Kidney (tissue), 14 donors: ENCODE results near the gene CCDC27. TPM values are rescaled to one million over a fixed set of nuclear protein-coding genes. Genes with fewer than 3 reads are reported as not detected.
"Not testable (repeated sequence)": the region's sequence is repeated elsewhere in the genome, so short reads cannot be mapped to it uniquely, and the experiment has no call there.

Experiments
- DNase-seq, 5 donors: peaks; one replicate each; pipeline ENCODE4 v3.0.0-alpha.2; 2013 to 2020
- FAIRE-seq: peaks from 2 replicates; lab custom pipeline; 2012; peaks lifted over from hg19 to GRCh38; lab: Jason Lieb, UNC
- H3K27ac ChIP-seq, 2 donors: one replicate each; pipeline ENCODE4 v1.7.0; 2013; ENCODE audit warnings: low read depth in 2 of 2, low read length in 2 of 2, inconsistent platforms in 1 of 2
- H3K27me3 ChIP-seq: one replicate; pipeline ENCODE4 v1.7.1; 2013; ENCODE audit warnings: low read length, inconsistent platforms; ENCODE audit not compliant: control insufficient read depth, insufficient read depth
- H3K36me3 ChIP-seq, 3 donors: one replicate each; pipeline versions ENCODE4 v1.7.0 to v1.7.1; 2013; ENCODE audit warnings: low read length in 3 of 3, control low read depth in 1 of 3, inconsistent platforms in 1 of 3; ENCODE audit not compliant: insufficient read depth in 3 of 3, control insufficient read depth in 2 of 3
- H3K4me1 ChIP-seq, 3 donors: one replicate each; pipeline versions ENCODE4 v1.7.0 to v1.7.1; 2013; ENCODE audit warnings: low read length in 3 of 3, inconsistent platforms in 1 of 3, low read depth in 1 of 3; ENCODE audit not compliant: control insufficient read depth in 2 of 3, insufficient read depth in 2 of 3
- H3K4me3 ChIP-seq, 3 donors: one replicate each; pipeline versions ENCODE4 v1.7.0 to v1.8.1; 2013; ENCODE audit warnings: low read length in 3 of 3, control low read depth in 1 of 3, inconsistent platforms in 1 of 3
- H3K9ac ChIP-seq, 3 donors: one replicate each; pipeline versions ENCODE4 v1.7.0 to v1.7.1; 2013; ENCODE audit warnings: low read length in 3 of 3, control low read depth in 1 of 3, inconsistent platforms in 1 of 3
- H3K9me3 ChIP-seq, 3 donors: one replicate each; pipeline versions ENCODE4 v1.7.0 to v1.7.1; 2013; ENCODE audit warnings: low read length in 3 of 3, control low read depth in 1 of 3, inconsistent platforms in 1 of 3; ENCODE audit not compliant: control insufficient read depth in 2 of 3, insufficient read depth in 1 of 3
- intact Hi-C: fragments of 100-400 bp; cut with DNase I; formaldehyde crosslinking; loops from one replicate; pipeline ENCODE4 v1.11.1; 2022
- polyA plus RNA-seq: library from polyadenylated mRNA; stranded (reverse); fragments of 350-450 nt; fragmentation: Illumina TruSeq; extraction: RNeasy Lipid Tissue Mini Kit (QIAGEN cat#74804); gene quantifications from one replicate; pipeline ENCODE4 v1.2.3, GENCODE V29; 2014; ENCODE audit warnings: low read depth, low replicate concordance; ENCODE audit not compliant: insufficient read depth
- total RNA-seq: library from RNA; stranded (reverse); fragmentation: NEBNext Ultra II Directional; extraction: Animal tissue kit (Norgen Biotek cat#: 25700); gene quantifications from one replicate; pipeline ENCODE4 v1.2.1, GENCODE V29; 2021
- TF ChIP-seq, protein P1 (sequence below): IDR thresholded peaks from 3 replicates; pipeline ENCODE4 v1.5.1; 2012; ENCODE audit warnings: mild to moderate bottlenecking, moderate library complexity, borderline replicate concordance; ENCODE audit not compliant: insufficient read depth; ENCODE audit errors: extremely low read depth
- donor health status: control.
- donor health status: control.
- donor health status: control.
- donor health status: control.
- donor health status: control.
- donor health status: DM: yes; HTN: yes; CAD: no.
- donor health status: Normal renal cell carcinoma (clear cell type).

The CCDC27 gene
- total and polyA plus RNA-seq, 2 donors from 2014 or later, result not detected

DNA sequence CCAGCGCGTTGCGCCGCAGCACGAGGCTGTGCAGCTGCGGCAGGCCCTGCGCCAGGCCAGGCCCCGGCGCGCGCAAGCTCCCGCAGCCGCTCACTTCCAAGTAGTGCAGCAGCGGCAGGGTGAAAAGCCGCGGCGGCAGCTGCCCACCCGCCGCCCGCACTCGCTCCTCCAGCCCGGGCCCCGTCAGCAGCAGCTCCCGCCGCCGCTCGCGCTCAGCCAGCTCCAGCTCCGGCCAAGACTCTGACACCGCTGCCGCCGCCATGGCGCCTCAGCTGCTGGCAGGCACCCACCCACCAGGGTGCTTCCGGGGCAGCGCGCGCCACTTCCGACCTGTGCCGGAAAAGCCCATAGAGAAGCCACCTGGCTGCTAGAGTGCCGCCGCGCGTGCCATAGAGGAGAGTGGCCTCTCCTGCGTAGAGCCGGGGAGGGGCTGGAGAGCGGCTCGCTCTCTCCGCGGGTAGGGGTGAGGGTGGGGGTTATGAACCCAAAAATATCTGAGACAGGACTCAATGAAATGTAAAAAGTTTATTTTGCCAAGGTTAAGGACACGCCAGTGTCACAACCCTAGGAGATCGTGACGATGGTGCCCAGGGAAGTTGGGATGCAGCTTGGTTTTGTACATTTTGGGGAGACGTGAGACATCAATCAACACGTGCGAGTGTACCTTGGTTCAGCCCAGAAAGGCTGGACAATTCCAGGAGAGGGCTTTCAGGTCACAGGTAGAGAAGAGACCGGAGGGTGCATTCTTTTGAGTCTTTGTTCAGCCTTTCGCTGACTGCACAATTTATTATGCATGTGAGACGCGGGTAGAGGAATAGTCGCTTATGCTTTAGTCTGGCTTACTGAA lies 44.2 kb downstream of the CCDC27 start, which contains the start of gene LRRC47:
Gene LRRC47 (minus strand): TSS at position 284 of the 847 bp plus-strand sequence. CDS start 22 bp downstream, at position 262.
- FAIRE-seq (no peak), DNase-seq (peak; percentile 93 to 98 (median 95))
- peak within 1 kb of the TSS; percentile 79 to 81 (median 80) for H3K4me3 ChIP-seq
- H3K27me3 ChIP-seq, result no peaks in the 10 kb centered on the region
- peak within 1 kb of the TSS in 1 of 2 donors; percentile 7 for H3K27ac ChIP-seq
- no peaks in the 10 kb centered on the region for H3K36me3 ChIP-seq
- TF ChIP-seq, protein P1, sequence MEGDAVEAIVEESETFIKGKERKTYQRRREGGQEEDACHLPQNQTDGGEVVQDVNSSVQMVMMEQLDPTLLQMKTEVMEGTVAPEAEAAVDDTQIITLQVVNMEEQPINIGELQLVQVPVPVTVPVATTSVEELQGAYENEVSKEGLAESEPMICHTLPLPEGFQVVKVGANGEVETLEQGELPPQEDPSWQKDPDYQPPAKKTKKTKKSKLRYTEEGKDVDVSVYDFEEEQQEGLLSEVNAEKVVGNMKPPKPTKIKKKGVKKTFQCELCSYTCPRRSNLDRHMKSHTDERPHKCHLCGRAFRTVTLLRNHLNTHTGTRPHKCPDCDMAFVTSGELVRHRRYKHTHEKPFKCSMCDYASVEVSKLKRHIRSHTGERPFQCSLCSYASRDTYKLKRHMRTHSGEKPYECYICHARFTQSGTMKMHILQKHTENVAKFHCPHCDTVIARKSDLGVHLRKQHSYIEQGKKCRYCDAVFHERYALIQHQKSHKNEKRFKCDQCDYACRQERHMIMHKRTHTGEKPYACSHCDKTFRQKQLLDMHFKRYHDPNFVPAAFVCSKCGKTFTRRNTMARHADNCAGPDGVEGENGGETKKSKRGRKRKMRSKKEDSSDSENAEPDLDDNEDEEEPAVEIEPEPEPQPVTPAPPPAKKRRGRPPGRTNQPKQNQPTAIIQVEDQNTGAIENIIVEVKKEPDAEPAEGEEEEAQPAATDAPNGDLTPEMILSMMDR, result peak; percentile 5
- peaks cover 0 to 10% (median 4%) of the 10 kb centered on the region in 3 donors for H3K4me1 ChIP-seq
- intact Hi-C loops, result no loop called here
- H3K9me3 ChIP-seq, result no peaks in the 10 kb centered on the region
- peak within 1 kb of the TSS; percentile 58 to 86 (median 73) for H3K9ac ChIP-seq

DNA sequence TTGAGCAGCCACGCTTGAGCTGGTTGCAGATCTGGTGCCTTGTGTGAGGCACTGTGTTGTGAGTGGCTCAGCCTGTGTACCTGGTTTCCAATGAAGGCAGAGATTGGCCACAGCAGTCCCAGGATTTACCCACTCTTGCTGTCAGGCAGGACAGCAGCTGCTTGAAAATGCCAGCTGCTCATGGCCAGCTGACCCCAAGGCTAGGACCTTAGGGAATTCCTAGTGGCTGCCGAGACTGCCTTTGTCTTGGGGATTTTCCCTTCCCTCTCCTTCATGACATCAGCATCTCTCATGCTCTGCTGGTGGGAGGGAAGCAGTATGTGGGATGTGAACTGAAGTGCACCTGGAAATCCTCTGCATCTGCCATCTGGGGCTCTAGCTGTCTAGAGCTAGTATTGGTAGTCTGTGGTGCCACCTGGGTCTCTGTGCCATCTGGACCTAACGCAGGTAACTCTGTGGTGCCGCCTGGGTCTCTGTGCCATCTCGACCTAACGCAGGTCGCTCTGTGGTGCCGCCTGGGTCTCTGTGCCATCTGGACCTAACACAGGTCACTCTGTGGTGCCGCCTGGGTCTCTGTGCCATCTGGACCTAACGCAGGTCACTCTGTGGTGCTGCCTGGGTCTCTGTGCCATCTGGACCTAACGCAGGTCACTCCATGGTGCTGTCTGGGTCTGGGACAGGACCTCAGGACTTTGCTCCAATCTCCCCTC lies 47.9 kb downstream of the CCDC27 start:
- DNase-seq, result peak in 1 of 5 donors; percentile 38
- TF ChIP-seq, protein P1, result no peak
- Histone ChIP-seq H3K9ac (no peak overlapping the region), H3K36me3 (no peaks in the 10 kb centered on the region), H3K27ac (no peak overlapping the region), H3K27me3 (no peaks in the 10 kb centered on the region), H3K4me3 (no peak overlapping the region), H3K9me3 (no peaks in the 10 kb centered on the region), H3K4me1 (peaks cover 0 to 6% (median 3%) of the 10 kb centered on the region in 3 donors)
- no peak for FAIRE-seq
- intact Hi-C loops, result no loop called here

DNA sequence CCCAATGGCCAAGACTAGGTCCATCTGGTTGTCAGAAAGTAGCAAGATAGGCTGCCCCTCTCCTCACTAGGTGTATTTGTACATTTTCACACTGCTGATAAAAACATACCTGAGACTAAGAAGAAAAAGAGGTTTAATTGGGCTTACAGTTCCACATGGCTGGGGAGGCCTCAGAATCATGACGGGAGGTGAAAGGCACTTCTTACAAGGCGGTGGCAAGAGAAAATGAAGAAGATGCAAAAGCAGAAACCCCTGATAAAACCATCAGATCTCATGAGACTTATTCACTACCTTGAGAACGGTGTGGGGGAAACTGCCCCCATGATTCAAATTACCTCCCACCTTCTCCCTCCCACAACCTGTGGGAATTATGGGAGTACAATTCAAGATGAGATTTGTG lies 48.5 kb downstream of the CCDC27 start:
- H3K36me3 ChIP-seq, H3K4me1 ChIP-seq, H3K9me3 ChIP-seq, H3K27me3 ChIP-seq, intact Hi-C loops, DNase-seq, FAIRE-seq, H3K27ac ChIP-seq, H3K4me3 ChIP-seq, H3K9ac ChIP-seq: not testable (repeated sequence)
